WERI-Rb-1 (cell line): ENCODE data around the gene PRKCH.

ENCODE experiments used
- DNase-seq: peaks from one replicate; pipeline ENCODE4 v3.0.0-alpha.2; 2020
- H3K27ac ChIP-seq: fragments of 250-450 bp; sonication (Bioruptor Pico); 2 replicates; pipeline ENCODE4 v1.5.1; 2020; ENCODE audit warnings: mild to moderate bottlenecking, moderate library complexity
- H3K27me3 ChIP-seq: fragments of 250-450 bp; sonication (Bioruptor Pico); 2 replicates; pipeline ENCODE4 v1.5.1; 2021; ENCODE audit warnings: mild to moderate bottlenecking, low read depth, moderate library complexity; ENCODE audit not compliant: insufficient read depth, severe bottlenecking
- H3K36me3 ChIP-seq: fragments of 250-450 bp; sonication (Bioruptor Pico); 2 replicates; pipeline ENCODE4 v1.5.1; 2020; ENCODE audit warnings: mild to moderate bottlenecking, moderate library complexity
- H3K4me3 ChIP-seq: 2 replicates; pipeline ENCODE4 v1.5.1; 2011; ENCODE audit warnings: low read depth, mild to moderate bottlenecking, control low read depth, low read length
- H3K9me3 ChIP-seq: fragments of 250-450 bp; sonication (Bioruptor Pico); 2 replicates; pipeline ENCODE4 v1.5.1; 2021; ENCODE audit warnings: mild to moderate bottlenecking, moderate library complexity; ENCODE audit not compliant: severe bottlenecking
- CTCF ChIP-seq: IDR thresholded peaks from 2 replicates; pipeline ENCODE4 v1.5.1; 2011; ENCODE audit warnings: low read depth, mild to moderate bottlenecking, control low read depth, inconsistent platforms, low read length

Gene PRKCH

GRCh38 chr14:61396279-61396678 lies 74.9 kb downstream of the PRKCH start:
- no peak for TF ChIP-seq CTCF
- Histone ChIP-seq H3K36me3 (no peaks in the 10 kb centered on the region), H3K9me3 (no peaks in the 10 kb centered on the region), H3K4me3 (no peak overlapping the region), H3K27ac (no peak overlapping the region), H3K27me3 (no peaks in the 10 kb centered on the region)
- DNase-seq, result no peak

GRCh38 chr14:61396694-61397093 lies 75.3 kb downstream of the PRKCH start:
- no peaks in the 10 kb centered on the region for H3K9me3 ChIP-seq
- TF ChIP-seq CTCF, result no peak
- H3K36me3 ChIP-seq, result no peaks in the 10 kb centered on the region
- DNase-seq, result no peak
- no peaks in the 10 kb centered on the region for H3K27me3 ChIP-seq
- no peak overlapping the region for H3K27ac ChIP-seq
- H3K4me3 ChIP-seq, result no peak overlapping the region

GRCh38 chr14:61397615-61398014 lies 76.2 kb downstream of the PRKCH start:
- no peak for DNase-seq
- no peak overlapping the region for H3K27ac ChIP-seq
- no peak overlapping the region for H3K4me3 ChIP-seq
- no peaks in the 10 kb centered on the region for H3K9me3 ChIP-seq
- H3K36me3 ChIP-seq, result no peaks in the 10 kb centered on the region
- TF ChIP-seq CTCF, result no peak
- no peaks in the 10 kb centered on the region for H3K27me3 ChIP-seq

GRCh38 chr14:61398221-61398620 lies 76.8 kb downstream of the PRKCH start:
- H3K27me3 ChIP-seq, result no peaks in the 10 kb centered on the region
- no peak overlapping the region for H3K27ac ChIP-seq
- no peaks in the 10 kb centered on the region for H3K36me3 ChIP-seq
- H3K9me3 ChIP-seq, result no peaks in the 10 kb centered on the region
- no peak for DNase-seq
- no peak for TF ChIP-seq CTCF
- no peak overlapping the region for H3K4me3 ChIP-seq

- H3K36me3 ChIP-seq, result no peaks in the 10 kb centered on the region
- H3K27me3 ChIP-seq, result no peaks in the 10 kb centered on the region
- DNase-seq, result no peak
- no peak for TF ChIP-seq CTCF
- no peak overlapping the region for H3K27ac ChIP-seq
- H3K9me3 ChIP-seq, result no peaks in the 10 kb centered on the region
- H3K4me3 ChIP-seq, result no peak overlapping the region
Measured at GRCh38 chr14:61399365-61399764, 78.0 kb downstream of the PRKCH start.

GRCh38 chr14:61401461-61401860 lies 80.1 kb downstream of the PRKCH start:
- TF ChIP-seq CTCF, result no peak
- no peak overlapping the region for H3K27ac ChIP-seq
- no peaks in the 10 kb centered on the region for H3K9me3 ChIP-seq
- H3K4me3 ChIP-seq, result no peak overlapping the region
- no peaks in the 10 kb centered on the region for H3K36me3 ChIP-seq
- DNase-seq, result no peak
- no peaks in the 10 kb centered on the region for H3K27me3 ChIP-seq
